ENCODE data around the gene JAKMIP2.
"Not testable (repeated sequence)": the region's sequence is repeated elsewhere in the genome, so short reads cannot be mapped to it uniquely, and the experiment has no call there.

The JAKMIP2 gene

GRCh38 chr5:147782110-147783028 lies at the start of gene JAKMIP2:
Gene JAKMIP2 (minus strand): TSS chr5:147782728. CDS start chr5:147671806, 110,922 bp downstream.
- peak; percentile 85 for DNase-seq

DNA sequence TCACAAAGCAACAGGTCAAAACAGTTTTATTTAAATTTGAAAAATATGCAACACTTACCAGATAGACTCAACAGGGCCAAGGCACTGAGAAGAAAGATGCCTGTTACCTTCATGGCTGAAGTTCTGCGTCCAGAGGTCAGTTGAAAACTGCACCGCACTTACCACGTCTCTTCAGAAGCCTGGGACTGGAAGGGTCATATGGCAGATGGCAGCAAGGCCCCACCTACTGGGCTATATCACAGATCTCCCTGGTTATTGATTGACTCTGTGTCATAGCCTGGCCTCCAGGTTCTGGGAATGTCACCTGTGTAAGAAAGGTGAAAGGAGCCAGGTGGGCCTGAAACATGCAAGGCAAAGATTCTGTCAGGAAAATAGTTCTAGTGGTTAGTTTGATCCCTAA lies 48.9 kb upstream of the JAKMIP2 start, which contains the start of gene SPINK1:
TSS of gene SPINK1 (minus strand) at position 207 of the 400 bp plus-strand sequence. CDS start at position 113, 94 bp downstream.
- DNase-seq: no peak

DNA sequence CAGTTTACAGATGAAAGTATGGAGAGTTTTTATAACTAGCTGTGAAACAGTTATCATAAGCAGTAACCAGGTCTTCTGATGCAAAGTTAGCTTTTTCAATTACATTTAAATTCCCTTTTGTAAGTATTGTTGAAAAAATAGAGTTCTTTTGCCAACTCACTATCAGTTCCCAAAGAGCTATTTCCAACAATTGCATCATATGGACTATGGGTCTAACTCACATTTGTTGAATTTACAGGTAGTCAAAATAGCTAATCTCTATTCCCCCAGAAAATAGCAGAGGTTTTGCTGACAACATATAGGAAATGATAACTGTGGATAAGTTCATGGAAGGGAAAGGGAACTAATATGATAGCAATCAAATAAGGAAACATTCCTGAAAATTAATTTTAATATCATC lies 47.5 kb upstream of the JAKMIP2 start:
- no peak for DNase-seq

DNA sequence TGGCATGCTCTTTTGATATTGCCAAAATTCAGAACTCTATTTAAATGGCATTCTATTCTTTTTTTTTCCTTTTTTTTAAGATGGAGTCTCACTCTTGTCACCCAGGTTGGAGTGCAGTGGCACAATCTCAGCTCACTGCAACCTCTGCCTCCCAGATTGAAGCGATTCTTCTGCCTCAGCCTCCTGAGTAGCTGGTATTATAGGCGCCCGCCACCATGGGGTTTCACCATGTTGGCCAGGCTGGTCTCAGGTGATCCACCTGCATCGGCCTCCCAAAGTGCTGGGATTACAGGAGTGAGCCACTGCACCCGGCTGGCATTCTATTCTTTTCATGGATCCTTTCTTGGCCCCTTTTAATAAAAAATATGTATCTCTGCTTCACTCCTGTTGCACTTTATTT lies 44.5 kb upstream of the JAKMIP2 start:
- DNase-seq: not testable (repeated sequence)

GRCh38 chr5:147826361-147826760 lies 43.8 kb upstream of the JAKMIP2 start:
- no peak for DNase-seq

DNA sequence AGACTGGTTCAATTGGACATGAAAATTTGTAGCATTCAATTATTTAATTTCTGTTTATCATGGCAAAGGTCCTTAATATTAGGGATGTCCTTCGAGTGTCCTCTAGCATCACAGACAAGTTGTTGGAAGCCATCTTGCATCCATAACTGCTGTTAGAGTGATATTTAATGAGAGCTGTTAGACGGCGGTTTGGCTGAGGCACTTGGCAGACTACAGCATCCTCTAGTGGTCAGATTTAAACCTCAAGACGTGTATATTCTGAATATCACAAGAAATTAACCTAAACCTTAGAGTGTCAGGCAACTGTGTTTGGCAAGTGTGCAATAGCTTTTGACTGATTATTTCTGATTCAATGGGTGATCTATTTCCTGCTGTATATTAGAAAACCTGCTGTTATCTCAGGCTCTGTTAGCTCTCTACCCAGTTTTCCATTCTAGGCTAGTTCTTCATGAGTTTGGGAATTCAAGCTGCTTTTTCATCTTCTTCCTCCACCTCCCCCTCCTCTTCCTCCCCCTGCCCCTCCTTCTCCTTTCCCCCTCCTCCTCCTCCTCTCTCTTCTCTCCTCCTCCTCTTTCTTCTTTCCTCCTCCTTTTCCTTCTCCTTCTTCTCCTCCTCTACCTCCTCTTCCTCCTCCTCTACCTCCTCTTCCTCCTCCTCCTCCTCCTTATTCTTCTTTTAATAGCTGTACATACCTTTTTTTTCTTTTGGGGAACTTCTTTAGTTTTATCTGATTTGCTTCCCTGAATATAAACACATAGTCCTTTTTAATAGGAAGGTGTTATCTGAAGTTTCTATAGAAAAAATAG lies 40.4 kb upstream of the JAKMIP2 start:
- peak; percentile 38 for DNase-seq

GRCh38 chr5:147822222-147822621 lies 39.7 kb upstream of the JAKMIP2 start:
- DNase-seq: not testable (repeated sequence)

DNA sequence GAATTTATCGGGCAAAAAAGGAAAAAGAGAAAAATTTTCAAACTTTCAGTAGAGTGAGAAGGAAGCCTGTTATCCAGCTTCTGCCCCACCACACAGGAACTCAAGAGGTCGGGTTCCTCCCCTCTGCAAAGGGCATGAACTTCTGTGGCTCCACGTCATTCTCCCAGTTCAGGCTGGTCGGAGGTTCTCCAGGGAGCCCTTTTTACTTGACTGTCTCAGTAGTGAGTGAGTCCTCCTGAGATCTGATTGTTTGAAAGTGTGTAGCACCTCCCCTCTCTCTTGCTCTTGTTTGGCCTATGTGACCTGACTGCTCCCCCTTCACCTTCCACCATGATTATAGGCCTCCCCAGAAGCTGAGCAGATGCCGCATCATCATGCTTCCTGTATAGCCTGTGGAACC lies 39.2 kb upstream of the JAKMIP2 start:
- DNase-seq: no peak

DNA sequence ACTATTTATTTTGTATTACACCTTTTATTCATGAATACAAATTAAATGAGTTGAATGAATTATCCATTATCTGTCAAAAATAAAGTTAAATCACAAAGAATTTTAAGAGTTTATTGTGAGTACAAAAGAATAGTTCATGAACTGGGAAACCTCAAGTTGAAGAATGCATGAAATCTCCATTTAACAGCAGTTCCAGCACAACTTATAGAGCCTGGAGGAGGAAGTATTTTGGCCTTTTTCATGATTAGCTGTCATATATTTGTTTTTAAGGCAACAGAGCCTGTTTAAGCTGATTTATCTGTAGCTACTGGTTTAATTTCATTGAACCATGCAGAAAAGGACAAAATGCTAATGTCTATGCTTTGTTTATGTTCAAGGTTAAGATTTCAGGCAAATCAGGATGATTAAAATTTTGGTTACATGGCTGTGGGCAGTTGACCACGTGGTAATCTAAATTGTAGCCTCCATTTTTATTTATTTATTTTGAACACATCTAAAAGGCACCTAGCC lies 36.8 kb upstream of the JAKMIP2 start:
- DNase-seq: no peak

GRCh38 chr5:147818290-147818689 lies 35.8 kb upstream of the JAKMIP2 start:
- no peak for DNase-seq

- no peak for DNase-seq
Measured at GRCh38 chr5:147813696-147814095, 31.2 kb upstream of the JAKMIP2 start.

DNA sequence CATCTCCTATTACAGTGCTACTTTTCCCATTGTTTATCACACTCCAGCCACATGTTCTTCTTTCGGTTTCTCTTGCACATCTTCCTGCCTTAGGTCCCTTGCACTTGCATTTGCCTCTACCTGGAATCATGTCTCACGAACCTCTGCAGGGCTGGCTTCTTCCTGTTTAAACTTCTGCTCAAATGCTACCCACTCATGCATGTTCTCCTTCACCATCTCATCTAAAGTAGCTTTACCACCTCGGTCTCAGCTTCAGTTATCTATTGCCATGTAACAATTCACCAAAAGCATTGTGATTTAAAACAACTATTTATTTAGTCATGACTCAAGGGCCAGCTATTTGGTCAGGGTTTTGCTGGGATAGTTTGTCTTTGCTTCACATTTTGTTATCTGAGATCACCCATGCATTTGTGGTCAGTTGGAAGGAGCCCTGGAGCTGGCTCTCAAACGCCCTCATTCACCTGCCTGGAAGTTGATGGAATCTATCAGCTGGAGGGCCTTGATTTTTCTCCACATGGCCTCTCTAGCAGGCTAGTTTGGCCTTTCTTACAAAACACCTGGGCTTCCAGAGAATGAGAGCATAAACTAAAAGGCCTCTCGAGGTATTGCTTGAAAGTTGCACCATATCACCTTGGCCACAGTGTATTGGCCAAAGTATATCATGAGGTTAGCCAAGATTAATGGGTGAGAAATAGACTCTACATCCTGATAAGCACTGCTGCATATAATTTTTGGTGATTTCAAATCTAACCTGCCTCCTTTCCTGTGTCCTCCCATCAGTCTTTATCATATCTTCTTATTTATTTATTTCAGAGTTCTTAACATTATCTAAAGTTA lies 27.5 kb upstream of the JAKMIP2 start:
- DNase-seq: no peak

GRCh38 chr5:147805030-147805454 lies 22.5 kb upstream of the JAKMIP2 start:
- DNase-seq: no peak

- DNase-seq: no peak
Measured at GRCh38 chr5:147804334-147804733, 21.8 kb upstream of the JAKMIP2 start.

GRCh38 chr5:147803926-147804325 lies 21.4 kb upstream of the JAKMIP2 start:
- no peak for DNase-seq

GRCh38 chr5:147803161-147803560 lies 20.6 kb upstream of the JAKMIP2 start:
- DNase-seq: not testable (repeated sequence)

GRCh38 chr5:147801461-147801860 lies 18.9 kb upstream of the JAKMIP2 start:
- no peak for DNase-seq

DNA sequence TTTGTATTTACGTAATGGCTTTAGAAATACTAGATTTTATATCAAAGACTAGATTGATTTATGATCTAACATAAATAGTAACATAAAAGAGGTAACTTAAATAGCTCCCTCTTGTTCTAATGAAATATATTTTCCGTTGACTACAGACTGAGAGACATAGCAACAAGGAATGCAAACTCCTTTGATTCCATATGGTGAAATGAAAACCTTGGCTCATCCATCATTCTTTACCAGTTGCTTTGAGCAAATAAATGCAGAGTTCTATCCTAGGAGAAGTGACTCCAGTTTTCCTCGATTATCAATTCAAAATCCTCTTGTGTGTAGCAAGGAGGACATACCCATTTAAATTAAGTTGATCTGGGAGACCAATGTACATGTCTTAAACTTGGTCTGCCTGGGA lies 18.0 kb upstream of the JAKMIP2 start:
- DNase-seq: no peak

DNA sequence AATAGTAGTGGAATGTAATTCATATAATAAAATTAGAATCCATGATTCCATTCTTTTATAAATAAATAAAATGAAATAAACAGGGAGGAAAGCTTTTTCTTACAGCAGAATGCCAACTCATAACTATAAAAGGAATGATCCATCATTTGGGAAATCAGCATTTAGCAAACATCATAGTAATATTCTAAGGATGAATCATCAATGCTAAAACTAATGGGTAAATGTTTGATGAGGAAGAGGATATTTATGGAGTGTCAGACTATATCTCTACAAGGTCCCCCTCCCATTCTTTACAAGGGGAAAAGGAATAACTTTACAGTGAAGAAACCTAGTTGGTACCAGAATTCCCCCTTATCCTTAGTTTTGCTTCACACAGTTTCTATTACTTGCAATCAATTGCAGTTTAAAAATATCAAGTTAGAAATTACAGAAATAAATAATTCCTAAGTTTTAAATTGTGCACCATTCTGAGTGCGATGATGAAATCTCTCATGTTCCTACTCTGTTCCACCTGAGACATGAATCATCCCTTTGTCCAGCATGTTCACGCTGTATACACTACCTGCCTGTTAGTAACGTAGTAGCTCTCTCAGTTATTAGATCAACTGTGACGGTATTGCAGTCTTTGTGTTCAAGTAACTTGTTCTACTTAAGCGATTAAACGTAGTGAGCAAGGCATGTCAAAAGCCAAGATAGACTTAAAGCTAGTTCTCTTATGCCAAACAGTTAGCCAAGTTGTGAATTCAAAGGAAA lies 14.2 kb upstream of the JAKMIP2 start:
- DNase-seq: no peak

DNA sequence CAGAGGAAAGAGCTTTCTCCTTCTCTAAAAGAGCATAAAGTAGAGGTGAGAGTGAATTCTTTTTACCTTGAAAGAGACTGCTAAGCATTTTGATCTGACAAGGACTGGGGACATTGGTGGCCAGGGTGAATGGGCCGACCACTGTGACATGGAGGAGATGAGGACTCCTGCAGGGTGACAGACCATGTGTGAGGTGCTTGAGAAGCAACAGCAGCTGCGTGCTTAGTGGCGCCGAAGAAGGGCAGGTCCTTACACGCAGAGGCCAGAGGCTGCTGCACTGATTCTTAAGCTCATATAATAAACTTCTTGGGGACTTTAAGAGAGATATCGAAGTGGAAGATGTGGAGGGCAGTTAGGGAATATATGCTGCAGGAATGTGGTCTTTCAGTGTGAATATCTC lies 8.7 kb upstream of the JAKMIP2 start:
- DNase-seq: no peak

GRCh38 chr5:147789820-147790219 lies 7.3 kb upstream of the JAKMIP2 start:
- DNase-seq: no peak

GRCh38 chr5:147788023-147788422 lies 5.5 kb upstream of the JAKMIP2 start:
- DNase-seq: no peak
